Measurements from ENCODE around the gene POLR3H.

Gene POLR3H

GRCh38 chr22:41504397-41504796 is 39.9 kb downstream of the POLR3H start:
- TF ChIP-seq EZH2phosphoT487 (IDR thresholded peaks at IDR 0.05; ENCODE audit: low read length) (no peak), EZH2 (optimal IDR thresholded peaks at IDR 0.05; ENCODE audit: low read depth, low read length) (no peak), CTCF (IDR thresholded peaks at IDR 0.05; ENCODE audit: low read length) (no peak)
- Histone ChIP-seq H3K9me2 (replicated peaks; ENCODE audit: insufficient read depth, low read length) (no peaks in the 10 kb centered on the region), H3K79me2 (ENCODE audit: low read length) (peaks cover 88% of the 10 kb centered on the region), H2AFZ (ENCODE audit: low read length) (no peak overlapping the region), H3K27me3 (replicated peaks; ENCODE audit: insufficient read depth, low read length) (no peaks in the 10 kb centered on the region), H3K27ac (ENCODE audit: low read length) (no peak overlapping the region), H3K36me3 (replicated peaks; ENCODE audit: insufficient read depth, low read length) (peaks cover 5% of the 10 kb centered on the region), H4K20me1 (ENCODE audit: insufficient read depth, low read length) (peaks cover 11% of the 10 kb centered on the region; the same call in 1 of the 2 replicates), H3K9ac (ENCODE audit: low read length) (no peak overlapping the region), H3K4me2 (ENCODE audit: low read depth, low read length) (no peak overlapping the region), H3K9me3 (replicated peaks; ENCODE audit: insufficient read depth, low read length) (no peaks in the 10 kb centered on the region), H3K4me1 (ENCODE audit: low read length) (no peaks in the 10 kb centered on the region), H3K4me3 (ENCODE audit: low read length) (no peak overlapping the region), H3F3A (ENCODE audit: insufficient read depth, low read length) (no peaks in the 10 kb centered on the region; the same call in 1 of the 2 replicates)
- no peak for DNase-seq

- TF ChIP-seq EZH2phosphoT487 (IDR thresholded peaks at IDR 0.05; ENCODE audit: low read length) (no peak), CTCF (IDR thresholded peaks at IDR 0.05; ENCODE audit: low read length) (peak; percentile 36)
- Histone ChIP-seq H3K4me1 (ENCODE audit: low read length) (no peaks in the 10 kb centered on the region), H3K4me3 (ENCODE audit: low read length) (no peak overlapping the region), H3K36me3 (replicated peaks; ENCODE audit: insufficient read depth, low read length) (peaks cover 2% of the 10 kb centered on the region; the same call in 1 of the 2 replicates), H2AFZ (ENCODE audit: low read length) (no peak overlapping the region), H3K9me3 (replicated peaks; ENCODE audit: insufficient read depth, low read length) (no peaks in the 10 kb centered on the region), H3K9me2 (replicated peaks; ENCODE audit: insufficient read depth, low read length) (no peaks in the 10 kb centered on the region), H3K4me2 (ENCODE audit: low read depth, low read length) (no peak overlapping the region), H3K79me2 (ENCODE audit: low read length) (peaks cover 87% of the 10 kb centered on the region), H3K27me3 (replicated peaks; ENCODE audit: insufficient read depth, low read length) (no peaks in the 10 kb centered on the region), H4K20me1 (ENCODE audit: insufficient read depth, low read length) (peaks cover 4% of the 10 kb centered on the region; the same call in 1 of the 2 replicates), H3K9ac (ENCODE audit: low read length) (no peak overlapping the region), H3K27ac (ENCODE audit: low read length) (no peak overlapping the region), H3F3A (ENCODE audit: insufficient read depth, low read length) (no peaks in the 10 kb centered on the region; the same call in 1 of the 2 replicates)
- no peak for DNase-seq
Measured at GRCh38 chr22:41501209-41501608, 43.1 kb downstream of the POLR3H start.

GRCh38 chr22:41500303-41500702 is 44.0 kb downstream of the POLR3H start:
- no peaks in the 10 kb centered on the region for H3K9me2 ChIP-seq (replicated peaks; ENCODE audit: insufficient read depth, low read length)
- no peak overlapping the region for H3K4me2 ChIP-seq (ENCODE audit: low read depth, low read length)
- no peak overlapping the region for H3K27ac ChIP-seq (ENCODE audit: low read length)
- peaks cover 2% of the 10 kb centered on the region; the same call in 1 of the 2 replicates for H3K36me3 ChIP-seq (replicated peaks; ENCODE audit: insufficient read depth, low read length)
- TF ChIP-seq CTCF (IDR thresholded peaks at IDR 0.05; ENCODE audit: low read length) = no peak
- no peaks in the 10 kb centered on the region for H3K4me1 ChIP-seq (ENCODE audit: low read length)
- no peak overlapping the region for H2AFZ ChIP-seq (ENCODE audit: low read length)
- H3F3A ChIP-seq (ENCODE audit: insufficient read depth, low read length) = no peaks in the 10 kb centered on the region; the same call in 1 of the 2 replicates
- peaks cover 88% of the 10 kb centered on the region for H3K79me2 ChIP-seq (ENCODE audit: low read length)
- H3K4me3 ChIP-seq (ENCODE audit: low read length) = no peak overlapping the region
- no peak for DNase-seq
- no peak overlapping the region for H3K9ac ChIP-seq (ENCODE audit: low read length)
- peaks cover 4% of the 10 kb centered on the region; the same call in 1 of the 2 replicates for H4K20me1 ChIP-seq (ENCODE audit: insufficient read depth, low read length)
- H3K27me3 ChIP-seq (replicated peaks; ENCODE audit: insufficient read depth, low read length) = no peaks in the 10 kb centered on the region
- H3K9me3 ChIP-seq (replicated peaks; ENCODE audit: insufficient read depth, low read length) = no peaks in the 10 kb centered on the region
